Neural cell (in vitro differentiated cells): ENCODE measurements around the gene CCDC68. TPM values are rescaled to one million over a fixed set of nuclear protein-coding genes. Genes with fewer than 3 reads are reported as not detected.

Experiments used
- H2AFZ ChIP-seq: fragments of 200-600, 300-800 bp; sonication (generic), shearing (Covaris generic); 2 replicates; pipeline ENCODE4 v1.6.0; 2014; ENCODE audit warnings: low read depth, mild to moderate bottlenecking, antibody characterized with exemption, low read length, moderate library complexity
- H3F3A ChIP-seq: fragments of 200-600 bp; shearing (Covaris generic); 2 replicates; pipeline ENCODE4 v1.6.1; 2016; ENCODE audit warnings: mild to moderate bottlenecking, moderate library complexity, mixed read lengths, antibody characterized with exemption, low read length; ENCODE audit not compliant: insufficient read depth, poor library complexity, severe bottlenecking
- H3K27ac ChIP-seq: fragments of 200-600, 300-800 bp; sonication (generic), shearing (Covaris generic); 2 replicates; pipeline ENCODE4 v1.5.1; 2014; ENCODE audit warnings: mild to moderate bottlenecking, low read length, moderate library complexity
- H3K27me3 ChIP-seq: fragments of 300-800, 200-600 bp; sonication (generic), shearing (Covaris generic); 2 replicates; pipeline ENCODE4 v1.6.0; 2014; ENCODE audit warnings: mild to moderate bottlenecking, low read depth, low read length, moderate library complexity; ENCODE audit not compliant: insufficient read depth
- H3K36me3 ChIP-seq: fragments of 300-800, 200-600 bp; sonication (generic), shearing (Covaris generic); 2 replicates; pipeline ENCODE4 v1.5.1; 2014; ENCODE audit warnings: mild to moderate bottlenecking, antibody characterized with exemption, low read length, moderate library complexity; ENCODE audit not compliant: insufficient read depth
- H3K4me2 ChIP-seq: fragments of 300-800, 200-600 bp; sonication (generic), shearing (Covaris generic); 2 replicates; pipeline ENCODE4 v1.6.0; 2014; ENCODE audit warnings: mild to moderate bottlenecking, low read length
- H3K4me3 ChIP-seq: fragments of 300-800, 200-600 bp; sonication (generic), shearing (Covaris generic); 2 replicates; pipeline ENCODE4 v1.5.1; 2014; ENCODE audit warnings: mild to moderate bottlenecking, low read length, moderate library complexity
- H3K79me2 ChIP-seq: fragments of 200-600 bp; shearing (Covaris generic); replicated peaks from 2 replicates; pipeline ENCODE4 v1.6.0; 2014; ENCODE audit warnings: mild to moderate bottlenecking, low read length, moderate library complexity; ENCODE audit not compliant: insufficient read depth
- H3K9ac ChIP-seq: fragments of 300-800, 200-600 bp; sonication (generic), shearing (Covaris generic); 2 replicates; pipeline ENCODE4 v1.6.1; 2016; ENCODE audit warnings: mild to moderate bottlenecking, low read length, mixed read lengths
- H3K9me2 ChIP-seq: fragments of 200-600 bp; shearing (Covaris generic); 2 replicates; pipeline ENCODE4 v1.6.1; 2016; ENCODE audit warnings: mild to moderate bottlenecking, low read length, mixed read lengths; ENCODE audit not compliant: insufficient read depth
- H3K9me3 ChIP-seq: fragments of 200-600, 300-800 bp; sonication (generic), shearing (Covaris generic); 2 replicates; pipeline ENCODE4 v1.6.1; 2016; ENCODE audit warnings: mild to moderate bottlenecking, mixed run types, low read length, moderate library complexity, mixed read lengths
- H4K20me1 ChIP-seq: fragments of 200-600 bp; shearing (Covaris generic); 2 replicates; pipeline ENCODE4 v1.6.1; 2016; ENCODE audit warnings: mild to moderate bottlenecking, mixed run types; ENCODE audit not compliant: insufficient read depth
- CTCF ChIP-seq: fragments of 450-650 bp; IDR thresholded peaks from 2 replicates; pipeline ENCODE4 v1.5.1; 2014; ENCODE audit warnings: antibody characterized with exemption, mild to moderate bottlenecking, moderate library complexity; ENCODE audit not compliant: poor library complexity, severe bottlenecking
- EP300 ChIP-seq: fragments of 450-650 bp; conservative IDR thresholded peaks from 2 replicates; pipeline ENCODE4 v1.6.1; 2014; ENCODE audit warnings: antibody characterized with exemption, mild to moderate bottlenecking, moderate library complexity; ENCODE audit not compliant: poor library complexity, severe bottlenecking
- EZH2 ChIP-seq: fragments of 200-600, 300-800 bp; shearing (Covaris generic), sonication (generic); IDR thresholded peaks from 2 replicates; pipeline ENCODE4 v1.6.1; 2014; ENCODE audit warnings: antibody characterized with exemption, low read length, borderline replicate concordance, mild to moderate bottlenecking; ENCODE audit not compliant: insufficient read depth, poor library complexity, severe bottlenecking
- MXI1 ChIP-seq: fragments of 450-650 bp; conservative IDR thresholded peaks from 2 replicates; pipeline ENCODE4 v1.6.1; 2014; ENCODE audit warnings: antibody characterized with exemption, mild to moderate bottlenecking; ENCODE audit not compliant: poor library complexity, severe bottlenecking
- POLR2AphosphoS5 ChIP-seq: IDR thresholded peaks from 2 replicates; pipeline ENCODE4 v1.6.1; 2012
- RAD21 ChIP-seq: fragments of 450-650 bp; conservative IDR thresholded peaks from 2 replicates; pipeline ENCODE4 v1.6.1; 2014; ENCODE audit warnings: antibody characterized with exemption, mild to moderate bottlenecking, moderate library complexity
- REST ChIP-seq: IDR thresholded peaks from 2 replicates; pipeline ENCODE4 v1.6.1; 2012; ENCODE audit warnings: borderline replicate concordance
- SMC3 ChIP-seq: fragments of 450-650 bp; conservative IDR thresholded peaks from 2 replicates; pipeline ENCODE4 v1.6.1; 2014; ENCODE audit warnings: antibody characterized with exemption, mild to moderate bottlenecking, moderate library complexity; ENCODE audit not compliant: poor library complexity
- TAF1 ChIP-seq: IDR thresholded peaks from 2 replicates; pipeline ENCODE4 v1.6.1; 2012; ENCODE audit warnings: low read depth
- polyA plus RNA-seq: library from polyadenylated mRNA; depleted of rRNA; stranded (reverse); fragments of >200 nt; gene quantifications from 2 replicates; pipeline ENCODE4 v1.2.3, GENCODE V29; 2014

Gene CCDC68
- polyA plus RNA-seq, 1 donor from 2014 or later, result 0.30 TPM

- Histone ChIP-seq H3K4me3 (no peak overlapping the region), H3K36me3 (no peaks in the 10 kb centered on the region), H2AFZ (no peak overlapping the region), H3K9me3 (no peaks in the 10 kb centered on the region), H4K20me1 (no peaks in the 10 kb centered on the region), H3K9me2 (no peaks in the 10 kb centered on the region), H3K9ac (no peak overlapping the region), H3K27me3 (no peaks in the 10 kb centered on the region), H3F3A (no peaks in the 10 kb centered on the region), H3K27ac (no peak overlapping the region), H3K4me2 (no peak overlapping the region), H3K79me2 (no peaks in the 10 kb centered on the region)
- TF ChIP-seq EP300 (no peak), MXI1 (no peak), CTCF (no peak), SMC3 (no peak), TAF1 (no peak), REST (no peak), POLR2AphosphoS5 (no peak), EZH2 (no peak), RAD21 (no peak)
Observed at GRCh38 chr18:54981076-54981475, 21.8 kb upstream of the CCDC68 start.

GRCh38 chr18:54975598-54975997, 16.3 kb upstream of the CCDC68 start:
- Histone ChIP-seq H3K36me3 (no peaks in the 10 kb centered on the region), H4K20me1 (no peaks in the 10 kb centered on the region), H2AFZ (no peak overlapping the region), H3K4me2 (no peak overlapping the region), H3K9ac (no peak overlapping the region), H3F3A (no peaks in the 10 kb centered on the region), H3K27me3 (no peaks in the 10 kb centered on the region), H3K9me3 (no peaks in the 10 kb centered on the region), H3K9me2 (no peaks in the 10 kb centered on the region), H3K79me2 (no peaks in the 10 kb centered on the region), H3K27ac (no peak overlapping the region), H3K4me3 (no peak overlapping the region)
- TF ChIP-seq CTCF, result no peak
- TF ChIP-seq EZH2, result no peak
- no peak for TF ChIP-seq RAD21
- no peak for TF ChIP-seq SMC3
- no peak for TF ChIP-seq POLR2AphosphoS5
- no peak for TF ChIP-seq REST
- TF ChIP-seq TAF1, result no peak
- TF ChIP-seq EP300, result no peak
